NCI-H748 (cell line): ENCODE measurements around the gene ACLY.
A peak's percentile ranks its signal among the peaks of the same experiment; 100 is the strongest.
"Not testable (repeated sequence)": the region's sequence is repeated elsewhere in the genome, so short reads cannot be mapped to it uniquely, and the experiment has no call there.

ENCODE experiments used
- DNase-seq: peaks from one replicate; lab custom pipeline; 2025; ENCODE audit not compliant: unreplicated experiment; lab: John Stamatoyannopoulos, UW

The ACLY gene

DNA sequence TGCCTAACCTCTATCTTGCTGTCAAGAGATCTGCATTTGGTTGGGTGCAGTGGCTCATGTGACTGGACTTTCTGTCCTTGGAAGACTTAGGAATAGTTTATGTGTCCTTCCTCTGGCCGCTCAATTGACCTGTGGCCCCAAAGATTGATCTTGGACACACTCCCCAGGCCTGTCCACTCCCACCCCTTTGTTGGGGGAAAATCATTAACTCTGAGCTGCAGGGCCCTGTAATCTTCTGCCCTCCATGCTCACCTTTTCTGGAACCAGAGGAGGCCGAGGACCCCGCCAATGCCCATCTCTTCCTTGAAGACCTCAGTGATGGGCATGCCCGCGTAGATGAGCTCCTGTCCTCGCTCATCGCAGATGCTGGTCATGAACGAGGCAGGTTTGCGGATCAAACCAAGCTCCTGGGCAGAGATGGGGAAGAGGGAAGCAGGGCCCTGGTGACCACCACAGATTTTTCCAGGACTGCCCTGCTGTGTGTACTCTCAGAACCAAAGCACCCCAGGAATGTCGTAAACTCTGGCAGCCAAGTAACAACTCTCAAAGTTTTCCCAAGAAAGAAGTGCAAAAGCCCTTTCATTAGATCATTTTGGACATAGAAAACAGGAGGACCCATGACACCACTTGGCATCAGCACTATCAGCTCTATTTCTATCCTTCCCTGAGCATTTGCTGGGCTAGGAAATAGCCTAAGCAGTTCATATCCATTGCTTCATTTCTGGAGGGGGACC is 45.0 kb downstream of the ACLY start:
- DNase-seq: no peak

DNA sequence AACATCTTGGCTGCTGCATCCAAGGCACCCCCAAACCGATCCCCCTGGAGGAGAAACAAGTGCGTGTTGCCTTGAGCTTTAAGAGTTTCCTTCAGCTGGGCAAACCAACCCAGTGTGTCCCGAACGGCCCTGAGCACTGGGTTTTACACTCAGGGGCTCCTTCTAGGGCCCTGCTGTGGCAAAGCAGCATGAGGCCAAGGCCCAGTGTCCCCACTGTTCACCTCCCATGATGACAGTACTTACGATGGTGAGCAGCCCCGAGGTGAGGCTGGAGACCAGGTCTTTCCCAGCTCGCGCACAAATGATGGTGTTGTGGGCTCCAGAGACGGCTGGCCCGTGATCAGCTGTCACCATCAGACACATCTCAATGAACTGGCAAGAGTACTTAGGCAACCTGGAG is 47.0 kb downstream of the ACLY start:
- DNase-seq: no peak

DNA sequence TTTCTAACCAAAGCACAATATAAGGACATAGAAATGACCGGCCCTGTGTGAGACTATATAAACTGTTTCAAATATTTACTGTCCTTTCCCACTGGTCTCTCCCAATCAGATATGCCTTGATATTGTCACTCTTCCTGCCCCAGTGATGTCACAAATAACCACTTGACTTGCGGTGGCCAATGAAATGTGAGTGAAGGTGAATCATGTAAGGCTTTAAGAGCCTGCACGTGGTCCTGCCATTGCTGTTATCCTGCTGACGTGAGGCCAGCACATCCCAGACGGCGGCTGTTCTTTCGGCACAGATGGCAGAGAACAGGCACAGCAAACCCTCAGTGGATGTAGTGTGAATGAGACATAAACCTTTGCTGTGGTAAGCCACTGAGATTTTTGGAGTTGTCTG is 48.1 kb downstream of the ACLY start:
- no peak for DNase-seq

DNA sequence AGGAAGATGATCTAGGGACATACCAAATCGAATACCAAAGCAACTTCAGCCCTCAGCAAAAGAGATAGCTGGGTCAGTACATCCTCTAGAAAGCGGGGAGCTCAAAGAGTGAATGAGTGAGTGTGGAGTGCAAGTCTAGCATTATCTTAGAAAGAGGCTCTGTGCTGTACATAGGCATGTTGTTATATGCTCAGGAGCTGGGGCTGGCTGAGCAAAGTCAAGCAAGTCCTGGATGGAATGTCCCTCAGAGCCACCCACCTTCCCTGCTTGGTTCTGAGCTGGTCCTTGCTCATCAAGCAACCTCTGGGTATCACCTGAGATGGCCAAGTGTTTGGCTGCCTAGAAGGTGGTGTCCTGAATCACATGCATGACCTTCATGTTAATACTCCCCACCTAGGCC is 48.7 kb downstream of the ACLY start:
- no peak for DNase-seq

DNA sequence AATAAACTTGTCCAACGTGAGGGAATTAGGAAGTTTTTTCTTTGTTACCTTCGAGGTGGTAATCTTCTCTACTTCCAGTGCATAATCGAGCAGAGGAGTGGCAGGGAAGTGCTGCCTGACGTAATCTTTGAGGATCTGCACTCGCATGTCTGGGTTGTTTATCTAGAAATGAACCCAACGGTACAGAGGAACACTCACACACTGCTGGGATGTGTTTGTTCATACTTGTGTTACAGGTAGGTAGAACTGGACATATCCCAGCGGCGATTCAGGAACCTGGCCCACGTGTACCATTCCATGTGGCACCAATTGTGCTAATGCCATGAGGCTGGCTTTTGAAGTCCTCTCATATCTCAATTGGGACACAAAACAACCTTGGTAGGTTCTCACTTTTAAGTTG is 49.3 kb downstream of the ACLY start:
- DNase-seq: no peak

DNA sequence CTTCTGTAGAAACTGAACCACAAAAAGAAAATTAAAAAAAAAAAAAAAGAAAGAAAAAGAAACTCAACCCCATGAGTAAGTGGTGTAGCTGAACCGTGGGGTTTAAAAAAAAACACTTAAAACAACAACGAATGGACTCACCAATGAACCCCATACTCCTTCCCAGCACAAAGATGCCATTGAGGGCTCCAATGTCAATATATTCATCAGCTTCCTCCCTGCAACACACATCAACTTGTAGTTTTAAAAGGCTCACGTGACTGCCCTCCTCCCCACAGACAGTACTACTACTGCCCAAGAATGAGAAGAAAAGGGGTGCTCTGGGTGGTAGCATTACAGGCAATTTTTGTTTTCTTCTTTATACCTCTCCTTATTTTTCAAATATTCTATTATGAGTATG is 50.2 kb downstream of the ACLY start:
- no peak for DNase-seq

DNA sequence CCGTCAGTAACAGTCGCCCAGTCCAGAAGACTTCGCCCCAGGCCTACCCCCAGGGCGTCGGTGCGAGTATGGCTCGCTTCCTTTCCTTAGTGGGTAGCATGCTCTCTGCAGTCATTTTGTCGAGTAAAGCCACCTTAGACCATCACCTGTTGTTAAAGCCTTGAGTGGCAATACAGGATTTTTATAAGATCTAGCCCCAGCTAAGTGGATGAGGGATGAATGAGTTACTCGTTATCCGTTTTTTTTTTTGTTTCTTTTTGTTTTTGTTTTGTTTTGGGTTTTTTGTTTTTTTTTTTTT is 53.2 kb downstream of the ACLY start:
- DNase-seq: no peak

DNA sequence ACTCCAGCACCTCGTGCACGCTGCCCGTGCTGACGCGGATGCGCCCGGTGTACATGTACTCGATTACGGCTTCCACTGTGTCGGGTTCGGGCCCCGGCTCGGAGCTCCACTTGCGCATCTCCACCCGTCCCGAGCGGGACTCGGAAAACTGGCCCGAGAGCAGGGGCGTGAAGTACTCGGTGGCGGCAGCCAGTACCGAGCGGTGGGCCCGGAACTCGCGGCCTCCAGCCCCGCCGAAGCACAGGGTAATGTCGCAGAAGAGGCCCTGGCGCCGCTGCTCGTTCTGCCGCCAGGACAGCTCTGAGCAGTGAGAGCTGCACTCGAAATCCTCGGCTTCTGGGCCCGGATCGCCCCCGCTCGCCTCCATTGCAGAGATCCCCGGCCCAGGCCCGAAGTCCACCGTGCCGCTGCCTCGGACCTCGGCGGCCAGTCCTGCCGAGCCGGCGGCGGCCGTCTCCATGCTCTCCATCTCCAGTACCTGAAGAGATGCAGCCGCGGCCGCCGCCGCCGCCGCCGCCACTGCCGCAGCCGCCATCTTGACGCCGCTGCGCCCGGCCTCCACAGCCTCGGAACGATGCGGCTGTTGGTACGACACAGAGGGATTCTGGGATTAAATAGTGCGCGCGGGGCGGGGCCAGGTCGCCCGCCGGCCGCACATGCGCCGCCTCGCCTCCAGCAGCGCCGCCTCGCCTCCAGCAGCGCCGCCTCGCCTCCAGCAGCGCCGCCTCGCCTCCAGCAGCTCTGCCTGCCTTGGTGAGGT is 53.7 kb downstream of the ACLY start, which contains the start of gene KLHL11:
Gene KLHL11 (minus strand): TSS at position 588 of the 760 bp plus-strand sequence. CDS start 53 bp downstream, at position 535.
- peak; percentile 92 for DNase-seq

DNA sequence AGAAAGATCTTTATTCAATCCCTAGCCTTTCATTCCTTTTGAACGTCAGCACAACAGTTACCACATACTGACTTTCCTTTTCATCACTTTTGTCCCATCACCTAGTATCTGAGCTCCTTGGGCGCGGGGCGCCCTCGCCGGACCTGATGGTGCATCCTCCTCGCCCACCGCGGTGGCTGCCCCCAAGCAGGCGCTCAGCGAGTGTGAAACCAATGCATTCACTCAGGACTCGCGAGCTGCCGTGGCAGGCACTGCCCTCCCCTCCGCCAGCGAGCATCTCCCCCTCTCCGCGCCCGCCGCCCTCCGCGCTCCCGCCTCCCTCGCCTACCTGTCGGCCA is 54.3 kb downstream of the ACLY start:
- DNase-seq: peak; percentile 76

DNA sequence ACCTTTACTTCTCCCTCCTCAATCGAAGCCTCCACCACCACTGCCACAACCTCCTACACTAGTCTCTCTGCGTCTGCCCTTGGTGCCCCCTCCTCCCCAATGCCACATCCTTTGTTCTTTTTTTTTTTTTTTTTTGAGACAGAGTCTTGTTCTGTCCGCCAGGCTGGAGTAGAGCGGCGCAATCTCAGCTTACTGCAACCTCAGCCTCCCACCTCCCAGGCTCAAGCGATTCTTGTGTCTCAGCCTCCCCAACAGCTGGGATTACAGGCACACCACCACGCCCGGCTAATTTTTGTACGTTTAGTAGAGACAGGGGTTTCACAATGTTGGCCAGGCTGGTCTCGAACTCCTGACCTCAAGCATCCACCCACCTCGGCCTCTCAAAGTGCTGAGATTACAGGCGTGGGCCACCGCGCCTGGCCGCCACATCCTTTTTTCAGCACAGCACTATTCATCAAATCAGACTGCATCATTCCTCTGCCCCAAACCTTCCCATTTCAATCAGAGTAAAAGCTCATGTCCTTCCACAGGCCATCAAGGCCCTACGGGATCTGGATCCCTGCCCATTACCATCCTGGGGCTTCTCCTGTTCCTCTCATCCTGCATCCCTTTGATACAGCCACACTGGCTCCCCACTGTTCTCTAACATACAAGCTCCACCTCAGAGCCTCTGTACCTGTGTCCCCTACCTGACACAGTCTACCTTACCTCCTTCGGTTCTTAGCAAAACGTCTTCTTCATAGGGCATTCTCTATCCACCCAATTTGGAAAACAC is 55.5 kb downstream of the ACLY start:
- peak; percentile 15 for DNase-seq

DNA sequence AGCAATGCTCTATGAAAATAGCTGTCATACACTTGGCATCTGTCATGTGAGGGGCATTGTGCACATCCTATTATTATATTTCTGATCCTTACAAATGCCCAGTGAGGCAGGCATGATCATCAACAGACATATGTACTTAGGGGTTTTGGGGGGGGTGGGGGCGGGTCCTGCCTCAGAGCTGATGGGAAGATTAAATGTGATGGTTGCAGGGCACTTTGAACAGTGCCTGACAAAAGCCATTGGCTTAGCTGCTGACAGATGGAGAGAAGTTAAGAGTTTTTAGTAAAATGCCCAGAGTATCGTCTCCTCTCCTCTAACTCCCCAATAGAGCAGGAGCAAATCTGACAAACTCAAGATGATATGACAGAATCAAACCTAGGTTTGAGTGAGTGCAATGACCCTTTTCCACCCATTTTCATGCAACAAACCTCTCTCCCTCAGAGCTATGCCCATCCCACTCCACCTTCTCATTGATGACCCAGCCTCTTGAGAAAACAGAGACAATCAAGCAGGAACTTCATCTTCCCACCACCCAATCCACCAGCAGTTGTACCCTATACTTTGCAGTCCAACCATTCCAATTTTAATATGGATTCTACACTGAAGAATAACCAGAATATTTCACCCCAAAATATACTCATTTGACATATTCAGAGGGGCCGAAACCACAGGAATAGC is 58.4 kb downstream of the ACLY start:
- no peak for DNase-seq

DNA sequence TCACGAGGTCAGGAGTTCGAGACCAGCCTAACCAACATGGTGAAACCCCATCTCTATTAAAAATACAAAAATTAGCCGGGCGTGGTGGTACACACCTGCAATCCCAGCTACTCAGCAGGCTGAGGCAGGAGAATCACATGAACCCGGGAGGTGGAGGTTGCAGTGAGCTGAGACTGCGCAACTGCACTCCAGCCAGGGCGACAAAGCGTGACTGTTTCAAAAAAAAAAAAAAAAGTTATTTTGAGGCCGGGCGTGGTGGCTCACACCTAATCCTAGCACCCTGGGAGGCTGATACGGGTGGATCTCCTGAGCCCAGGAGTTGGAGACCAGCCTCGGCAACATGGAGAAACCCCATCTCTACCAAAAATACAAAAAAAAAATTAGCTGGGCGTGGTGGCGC is 67.4 kb downstream of the ACLY start:
- not testable (repeated sequence) for DNase-seq

DNA sequence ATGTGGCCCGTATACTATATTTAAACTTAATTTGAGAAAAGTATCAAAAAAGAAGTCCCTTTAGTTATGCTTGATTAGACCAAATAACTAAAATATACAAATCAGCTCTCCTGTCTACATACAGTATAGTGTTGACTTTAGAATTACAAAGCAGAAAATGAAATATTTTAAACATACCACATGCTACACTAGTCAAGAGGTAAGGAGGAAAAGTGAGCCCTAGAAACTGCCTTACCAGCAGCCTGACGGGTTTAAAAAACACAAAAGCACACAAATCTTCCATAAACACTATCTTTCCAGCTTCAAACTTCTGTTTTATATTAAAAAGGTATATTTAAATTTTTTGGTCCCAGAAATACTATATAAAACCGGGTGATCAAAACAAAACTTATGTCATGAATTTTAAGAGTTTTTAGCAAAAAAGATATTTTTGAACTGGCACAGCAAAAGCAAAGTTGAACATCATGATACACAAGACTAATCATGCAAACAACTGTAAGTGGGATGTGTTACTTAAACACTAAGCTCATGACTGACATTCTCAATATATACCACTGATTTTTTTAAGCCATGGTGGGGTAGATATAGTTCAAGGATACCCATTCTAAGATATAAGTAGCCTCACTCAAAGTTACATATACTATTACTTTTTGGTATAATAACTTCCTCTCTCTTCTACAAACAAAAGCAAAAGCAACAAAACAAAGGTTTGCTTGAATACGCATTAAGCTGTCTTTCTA is 69.3 kb downstream of the ACLY start:
- DNase-seq: no peak

DNA sequence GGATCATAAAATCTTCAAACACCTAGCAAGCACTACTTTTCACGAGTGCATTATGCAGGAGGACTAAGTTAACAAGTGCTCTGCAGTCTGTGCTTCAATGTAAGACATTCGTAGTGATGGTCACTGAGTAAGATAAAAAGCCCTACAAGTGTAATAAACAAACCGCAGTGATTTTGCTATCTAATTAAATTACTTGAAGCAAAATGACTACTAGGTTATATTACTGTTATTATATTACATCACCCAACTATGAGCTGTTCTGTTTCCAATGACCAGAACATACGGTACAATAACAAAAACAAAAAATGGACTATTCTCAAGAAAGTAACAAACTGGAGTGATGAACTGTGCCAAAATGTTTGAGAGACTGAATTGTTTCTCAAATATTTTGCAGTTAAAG is 70.0 kb downstream of the ACLY start:
- DNase-seq: no peak

DNA sequence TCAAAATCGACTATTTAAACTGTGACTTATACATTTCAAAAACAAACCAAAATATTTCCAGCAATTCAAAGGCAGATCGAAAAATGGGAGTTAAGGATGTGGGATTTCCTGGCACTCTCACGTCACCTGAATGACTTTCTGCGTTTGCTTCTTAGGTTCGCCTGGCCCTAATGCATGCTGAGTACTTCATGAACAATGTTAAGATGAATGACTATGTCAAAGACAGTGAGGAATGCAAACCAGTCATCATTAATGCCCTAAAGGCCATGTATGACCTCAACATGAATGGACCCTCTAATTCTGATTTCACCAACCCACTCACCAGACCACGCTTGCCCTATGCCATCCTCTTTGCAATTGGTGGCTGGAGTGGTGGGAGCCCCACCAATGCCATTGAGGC is 73.8 kb downstream of the ACLY start:
- no peak for DNase-seq

DNA sequence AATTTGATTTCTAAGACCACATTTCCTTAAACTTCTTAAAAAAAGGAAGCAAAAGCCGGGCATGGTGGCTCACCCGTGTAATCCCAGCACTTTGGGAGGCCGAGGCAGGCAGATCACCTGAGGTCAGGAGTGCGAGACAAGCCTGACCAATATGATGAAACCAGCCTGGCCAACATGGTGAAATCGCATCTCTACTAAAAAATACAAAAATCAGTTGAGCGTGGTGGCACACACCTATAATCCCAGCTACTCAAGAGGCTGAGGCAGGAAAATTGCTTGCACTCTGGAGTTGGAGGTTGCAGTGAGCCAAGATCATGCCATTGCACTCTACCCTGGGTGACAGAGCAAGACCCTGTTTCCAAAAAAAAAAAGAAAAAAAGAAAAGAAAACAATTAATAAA is 78.0 kb downstream of the ACLY start:
- DNase-seq: not testable (repeated sequence)

DNA sequence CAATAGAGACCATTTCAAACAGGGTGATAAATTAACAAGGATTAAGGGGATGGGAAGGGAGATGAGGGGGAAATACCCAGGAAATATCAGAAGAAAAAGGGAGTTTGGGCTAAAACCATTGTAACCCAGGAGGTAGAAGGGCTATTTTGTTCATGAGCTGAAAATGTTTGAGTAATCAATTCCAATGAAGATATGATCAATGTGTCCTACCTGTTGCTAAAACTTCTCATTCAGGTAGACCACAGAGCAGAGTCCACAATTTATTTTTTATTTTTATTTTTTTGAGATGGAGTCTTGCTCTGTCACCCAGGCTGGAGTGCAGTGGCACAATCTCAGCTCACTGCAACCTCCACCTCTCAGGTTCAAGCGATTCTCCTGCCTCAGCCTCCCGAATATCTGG is 79.3 kb downstream of the ACLY start:
- DNase-seq: not testable (repeated sequence)

DNA sequence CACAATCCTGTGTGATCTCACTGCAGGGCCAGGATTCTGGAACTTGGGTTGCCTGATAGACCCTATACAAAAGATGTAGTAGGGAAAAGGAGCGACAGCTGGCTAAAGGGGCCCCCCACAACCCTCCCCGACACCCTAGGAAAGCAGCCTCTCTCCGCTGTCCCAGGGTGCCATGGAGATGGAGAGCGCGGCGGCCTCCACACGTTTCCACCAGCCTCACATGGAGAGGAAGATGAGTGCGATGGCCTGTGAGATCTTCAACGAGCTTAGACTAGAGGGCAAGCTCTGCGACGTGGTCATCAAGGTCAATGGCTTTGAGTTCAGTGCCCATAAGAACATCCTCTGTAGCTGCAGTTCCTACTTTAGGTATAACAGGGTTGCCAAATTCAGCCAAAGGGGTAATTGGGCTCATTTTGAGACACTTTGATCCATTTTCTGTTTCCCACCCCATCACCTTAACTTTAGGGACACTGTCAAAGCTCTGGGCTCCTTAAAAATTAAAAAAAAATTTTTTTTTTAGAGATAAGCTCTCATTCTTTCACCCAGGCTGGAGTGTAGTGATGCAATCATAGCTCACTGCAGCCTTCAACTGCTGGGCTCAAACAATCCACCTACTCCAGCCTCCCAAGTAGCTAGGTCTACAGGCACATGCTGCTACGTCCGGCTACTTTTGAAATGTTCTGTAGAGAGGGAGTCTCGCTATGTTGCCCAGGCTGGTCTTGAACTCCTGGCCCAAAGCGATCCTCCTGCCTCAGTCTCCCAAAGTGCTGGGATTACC is 80.8 kb downstream of the ACLY start, which contains the start of gene KLHL10:
Gene KLHL10 (plus strand): TSS at position 65 of the 778 bp plus-strand sequence. CDS start 108 bp downstream, at position 173.
- no peak for DNase-seq

DNA sequence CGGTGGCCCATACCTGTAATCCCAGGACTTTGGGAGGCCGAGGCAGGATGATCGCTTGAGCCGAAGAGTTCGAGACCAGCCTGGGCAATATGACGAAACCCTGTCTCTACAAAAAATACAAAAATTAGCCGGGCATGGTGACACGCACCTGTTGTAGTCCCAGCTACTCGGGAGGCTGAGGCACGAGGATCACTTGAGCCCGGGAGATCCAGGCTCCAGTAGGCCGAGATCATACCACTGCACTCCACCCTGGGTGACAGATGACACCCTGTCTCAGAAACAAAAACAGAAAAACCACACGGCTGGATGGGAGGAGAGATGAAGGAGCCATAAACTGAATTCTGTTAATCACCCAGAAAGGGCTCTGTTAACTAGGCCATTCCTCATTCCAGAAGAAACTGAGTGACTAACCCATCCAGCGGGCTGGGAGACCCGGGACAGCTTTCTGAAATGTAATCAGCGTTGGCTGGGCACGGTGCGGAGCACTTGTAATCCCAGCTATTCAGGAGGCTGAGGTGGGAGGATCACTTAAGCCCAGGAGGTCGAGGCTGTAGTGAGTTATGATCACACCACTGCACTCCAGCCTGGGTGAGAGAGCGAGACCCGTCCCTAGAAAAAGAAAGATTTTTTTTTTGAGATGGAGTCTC is 82.1 kb downstream of the ACLY start:
- no peak for DNase-seq
